Measurements from ENCODE around the gene PAOX. TPM values are rescaled to one million over a fixed set of nuclear protein-coding genes. Genes with fewer than 3 reads are reported as not detected.
"Not testable (repeated sequence)": the region's sequence is repeated elsewhere in the genome, so short reads cannot be mapped to it uniquely, and the experiment has no call there.

PAOX gene
- polyA plus RNA-seq, 6 donors from 2014 or later = 45.3 to 63.2 (median 53.5) TPM

DNA sequence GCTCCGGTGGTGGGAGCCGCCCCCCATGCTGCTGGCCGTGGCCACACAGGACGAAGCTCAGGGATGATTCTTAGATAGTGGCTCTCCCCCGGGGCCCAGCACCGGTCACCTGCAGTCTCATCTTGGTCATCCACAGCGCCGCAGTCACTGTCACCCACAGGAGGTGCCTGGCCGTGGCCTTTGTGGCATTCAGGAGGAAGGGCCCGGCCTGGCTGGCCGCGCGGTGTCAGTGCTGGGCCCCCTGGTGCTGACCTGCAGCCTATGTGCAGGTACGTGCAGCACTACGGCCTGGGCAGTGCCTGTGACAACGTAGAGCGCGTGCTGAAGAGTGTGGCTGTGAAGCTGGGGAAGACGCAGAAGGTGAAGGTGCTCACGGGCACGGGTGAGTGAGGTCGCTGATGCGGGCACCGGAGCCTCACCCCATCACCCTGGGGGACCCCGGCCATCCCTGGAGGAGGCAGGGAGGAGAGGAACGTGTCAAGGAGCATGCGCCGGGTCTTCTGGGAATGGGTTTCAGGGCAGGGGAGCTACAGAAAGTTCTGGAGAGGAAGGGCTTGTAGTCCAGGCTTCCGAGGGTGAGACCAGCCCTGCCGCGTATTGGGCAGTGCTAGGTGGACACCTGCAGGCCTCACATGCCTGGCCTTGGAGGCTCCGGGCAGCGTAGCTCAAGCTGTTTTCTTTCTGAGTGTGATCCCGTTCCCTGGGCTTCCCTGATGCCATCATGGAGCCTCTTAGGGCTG is 40.3 kb downstream of the PAOX start:
- H3K36me3 Mint-ChIP-seq = peaks cover 9 to 19% of the 10 kb centered on the region in 2 donors
- H3K9me3 Mint-ChIP-seq = peaks cover 0 to 10% (median 4%) of the 10 kb centered on the region in 7 donors
- peak overlapping the region in 1 of 6 donors; percentile 76 for H3K27ac Mint-ChIP-seq
- peaks cover 6 to 10% (median 10%) of the 10 kb centered on the region in 3 donors for H3K4me1 Mint-ChIP-seq
- no peak overlapping the region for H3K4me3 Mint-ChIP-seq
- DNase-seq = no peak
- no peaks in the 10 kb centered on the region for H3K27me3 Mint-ChIP-seq
- no peak for ATAC-seq (ENCODE audit: low read depth in 2 of 2)

DNA sequence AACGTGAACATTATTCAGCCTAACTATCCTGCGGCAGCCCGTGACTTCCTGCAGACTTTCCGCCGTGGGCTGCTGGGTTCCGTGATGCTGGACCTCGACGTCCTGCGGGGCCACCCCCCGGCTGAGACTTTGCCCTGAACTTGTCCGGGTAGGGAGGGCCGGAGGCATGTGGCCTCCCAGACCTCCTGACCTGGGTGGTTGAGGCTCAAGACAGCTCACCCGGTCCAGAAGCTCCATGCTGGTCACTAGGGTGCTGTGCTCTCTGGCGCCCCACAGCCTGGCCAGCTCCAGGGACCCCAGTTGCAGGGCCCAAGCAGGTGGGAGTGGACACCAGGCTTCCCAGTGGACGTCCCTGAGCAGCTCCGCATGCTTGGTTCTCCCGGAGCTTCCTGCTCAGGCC is 41.0 kb downstream of the PAOX start:
- H3K36me3 Mint-ChIP-seq = peaks cover 9 to 17% of the 10 kb centered on the region in 2 donors
- no peak overlapping the region for H3K4me3 Mint-ChIP-seq
- ATAC-seq (ENCODE audit: low read depth in 2 of 2) (no peak), DNase-seq (no peak)
- H3K9me3 Mint-ChIP-seq = peaks cover 0 to 9% (median 4%) of the 10 kb centered on the region in 7 donors
- peaks cover 6 to 10% (median 10%) of the 10 kb centered on the region in 3 donors for H3K4me1 Mint-ChIP-seq
- no peak overlapping the region for H3K27ac Mint-ChIP-seq
- H3K27me3 Mint-ChIP-seq = no peaks in the 10 kb centered on the region

- peaks cover 6 to 10% (median 10%) of the 10 kb centered on the region in 3 donors for H3K4me1 Mint-ChIP-seq
- no peak for ATAC-seq (ENCODE audit: low read depth in 2 of 2)
- no peak for DNase-seq
- peak overlapping the region in 1 of 6 donors; percentile 56 for H3K27ac Mint-ChIP-seq
- peaks cover 5 to 11% of the 10 kb centered on the region in 2 donors for H3K36me3 Mint-ChIP-seq
- H3K27me3 Mint-ChIP-seq = no peaks in the 10 kb centered on the region
- H3K9me3 Mint-ChIP-seq = peaks cover 0 to 4% (median under 1%) of the 10 kb centered on the region in 7 donors
- peak overlapping the region in 1 of 8 donors; percentile 15 for H3K4me3 Mint-ChIP-seq
Observed at GRCh38 chr10:133420579-133420978, 41.5 kb downstream of the PAOX start.

DNA sequence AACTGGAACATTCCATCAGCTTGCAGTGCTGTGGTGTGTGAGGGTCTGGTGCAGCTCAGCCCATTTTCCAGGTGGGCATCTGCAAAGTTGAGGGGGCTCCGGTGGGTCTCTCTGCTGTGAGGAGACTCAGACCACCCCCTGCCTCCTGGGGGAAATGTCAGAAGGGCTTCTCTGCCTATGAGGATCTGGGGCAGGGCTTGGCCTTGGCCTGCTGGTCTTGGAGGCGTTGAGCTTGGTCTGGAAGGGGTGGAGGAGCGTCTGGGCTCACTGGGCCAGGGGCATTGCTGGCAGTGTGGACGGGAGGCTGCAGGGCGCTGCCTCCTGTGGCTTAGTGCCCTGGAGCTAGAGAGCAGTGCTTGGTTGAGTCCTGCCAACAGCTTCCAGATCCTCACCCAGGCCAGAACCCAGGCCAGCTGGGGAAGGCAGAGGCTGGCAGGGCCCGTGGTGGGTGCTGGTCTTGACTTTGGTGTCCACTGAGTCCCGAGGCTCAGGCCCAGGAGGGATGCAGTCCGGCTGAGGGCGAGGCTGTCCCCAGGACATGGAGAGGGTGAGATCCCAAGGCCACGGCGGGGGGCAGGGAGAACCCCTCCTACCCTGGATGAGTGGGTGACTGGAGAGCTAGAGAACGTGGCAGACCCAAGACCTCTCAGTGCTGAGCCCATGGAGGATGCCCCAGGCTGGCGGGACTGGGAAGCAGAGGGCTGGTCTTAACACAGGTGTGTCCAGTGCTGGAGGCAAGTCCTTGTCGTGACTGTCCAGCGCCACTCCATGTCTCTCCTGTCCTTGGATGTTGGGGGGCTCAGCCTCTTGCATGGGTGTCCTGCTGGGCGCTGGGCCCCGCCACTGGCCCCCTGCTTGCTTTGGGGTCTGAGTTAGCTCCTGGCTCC is 42.5 kb downstream of the PAOX start:
- Mint-ChIP-seq H3K4me3 (peak overlapping the region in 5 of 8 donors; percentile 16 to 78 (median 31)), H3K36me3 (peaks cover 0 to 8% of the 10 kb centered on the region in 2 donors), H3K27me3 (no peaks in the 10 kb centered on the region), H3K4me1 (peaks cover 6 to 10% (median 10%) of the 10 kb centered on the region in 3 donors), H3K27ac (peak overlapping the region in 2 of 6 donors; percentile 74 to 95), H3K9me3 (no peaks in the 10 kb centered on the region)
- DNase-seq (no peak), ATAC-seq (ENCODE audit: low read depth in 2 of 2) (no peak)

GRCh38 chr10:133422223-133422806 is 43.3 kb downstream of the PAOX start:
- Mint-ChIP-seq H3K27me3 (no peaks in the 10 kb centered on the region), H3K4me3 (peak overlapping the region in 5 of 8 donors; percentile 29 to 78 (median 54)), H3K4me1 (peaks cover 6 to 10% (median 10%) of the 10 kb centered on the region in 3 donors), H3K27ac (peak overlapping the region in 1 of 6 donors; percentile 34), H3K36me3 (peaks cover 0 to 8% of the 10 kb centered on the region in 2 donors), H3K9me3 (no peaks in the 10 kb centered on the region)
- no peak for ATAC-seq (ENCODE audit: low read depth in 2 of 2)
- no peak for DNase-seq

DNA sequence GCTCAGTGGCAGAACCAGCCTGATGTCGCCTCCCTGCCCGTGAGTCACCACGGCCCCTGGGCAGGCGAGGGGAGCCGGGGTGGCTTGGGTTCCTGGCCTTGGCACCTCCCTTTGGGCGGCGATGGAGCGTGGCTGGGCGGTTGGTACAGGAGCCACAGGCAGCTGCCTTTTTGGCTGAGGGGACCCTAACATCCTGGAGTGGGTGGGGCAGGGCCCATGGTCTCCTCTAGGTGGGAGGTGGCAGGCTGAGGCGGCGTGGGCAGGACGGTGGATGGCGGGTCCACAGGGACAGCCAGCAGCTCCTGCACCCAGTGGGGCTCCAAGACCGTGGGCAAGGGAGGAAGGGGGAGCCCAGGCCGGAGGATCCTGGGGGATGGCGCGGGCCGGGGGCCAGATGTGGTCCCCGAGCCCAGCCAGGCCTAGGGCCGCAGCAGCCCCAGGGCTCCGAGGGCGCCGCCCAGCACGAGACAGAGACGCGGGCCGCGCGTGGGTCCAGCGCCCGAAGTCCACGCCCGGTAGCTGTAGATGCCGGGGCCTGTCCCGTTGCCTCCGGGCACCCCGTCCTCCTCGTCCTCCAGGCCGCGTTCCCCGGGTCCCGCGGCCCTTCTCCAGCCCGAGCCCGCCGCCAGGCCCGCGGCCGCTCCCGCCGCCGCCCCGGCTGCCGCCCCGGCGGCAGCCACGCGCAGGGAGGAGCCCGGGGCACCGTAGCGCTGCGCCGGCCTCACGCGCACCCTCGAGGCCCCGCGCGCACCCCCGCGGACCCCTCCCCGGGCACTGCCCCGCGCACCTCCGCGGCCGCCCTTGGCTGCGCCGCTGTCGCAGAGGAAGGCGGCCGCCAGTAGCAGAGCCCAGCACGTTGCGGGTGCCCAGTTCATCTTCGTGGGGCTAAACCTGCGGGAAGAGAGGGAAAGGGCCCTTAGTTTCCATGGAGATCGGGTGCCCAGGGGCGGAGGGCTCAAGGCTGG is 44.0 kb downstream of the PAOX start:
- Mint-ChIP-seq H3K36me3 (peaks cover 0 to 8% of the 10 kb centered on the region in 2 donors), H3K27me3 (no peaks in the 10 kb centered on the region), H3K27ac (peak overlapping the region in 3 of 6 donors; percentile 34 to 47 (median 37)), H3K9me3 (peaks cover 0 to under 1% (median 0%) of the 10 kb centered on the region in 7 donors), H3K4me1 (peaks cover 6 to 10% (median 10%) of the 10 kb centered on the region in 3 donors), H3K4me3 (peak overlapping the region in 6 of 8 donors; percentile 56 to 84 (median 73))
- no peak for DNase-seq
- ATAC-seq (ENCODE audit: low read depth in 2 of 2) = peak; percentile 53 to 68

- H3K9me3 Mint-ChIP-seq, DNase-seq, H3K27ac Mint-ChIP-seq, H3K36me3 Mint-ChIP-seq, H3K4me1 Mint-ChIP-seq, H3K27me3 Mint-ChIP-seq: not testable (repeated sequence)
- peak; percentile 30 to 51 for ATAC-seq (ENCODE audit: low read depth in 2 of 2)
- H3K4me3 Mint-ChIP-seq = peak overlapping the region in 1 of 8 donors; percentile 78
Observed at GRCh38 chr10:133424102-133424501, 45.0 kb downstream of the PAOX start.

- H3K27me3 Mint-ChIP-seq, DNase-seq, H3K36me3 Mint-ChIP-seq, H3K4me1 Mint-ChIP-seq: not testable (repeated sequence)
- Mint-ChIP-seq H3K4me3 (peak within 1 kb of the TSS in 6 of 8 donors; percentile 56 to 84 (median 73)), H3K27ac (peak within 1 kb of the TSS in 2 of 6 donors; percentile 37 to 47), H3K9me3 (peaks cover 0 to 14% (median 8%) of the 10 kb centered on the region in 7 donors)
- peak in 1 of 2 donors; percentile 12 for ATAC-seq (ENCODE audit: low read depth in 2 of 2)
Observed at GRCh38 chr10:133424601-133425000, 45.5 kb downstream of the PAOX start, which contains the start of gene SPRN. TSS of gene SPRN (minus strand) at chr10:133424625. CDS start at chr10:133423681, 944 bp downstream.

GRCh38 chr10:133429571-133429970 is 50.5 kb downstream of the PAOX start:
- ATAC-seq (ENCODE audit: low read depth in 2 of 2); H3K4me3 Mint-ChIP-seq: not testable (repeated sequence)

GRCh38 chr10:133431888-133432613 is 53.0 kb downstream of the PAOX start:
- H3K9me3 Mint-ChIP-seq = peaks cover 0 to 20% (median 9%) of the 10 kb centered on the region in 7 donors

More at GRCh38 chr10:133429571-133429970, 50.5 kb downstream of the PAOX start:
- DNase-seq, H3K27me3 Mint-ChIP-seq, H3K36me3 Mint-ChIP-seq, H3K4me1 Mint-ChIP-seq: not testable (repeated sequence)
- peaks cover 0 to 15% (median 9%) of the 10 kb centered on the region in 7 donors for H3K9me3 Mint-ChIP-seq
- H3K27ac Mint-ChIP-seq = peak overlapping the region in 2 of 6 donors; percentile 34 to 64

GRCh38 chr10:133432789-133433188 is 53.7 kb downstream of the PAOX start:
- not testable (repeated sequence) for H3K36me3 Mint-ChIP-seq; DNase-seq; H3K4me3 Mint-ChIP-seq; H3K27ac Mint-ChIP-seq; ATAC-seq (ENCODE audit: low read depth in 2 of 2); H3K4me1 Mint-ChIP-seq
- Mint-ChIP-seq H3K9me3 (peaks cover 0 to 22% (median 9%) of the 10 kb centered on the region in 7 donors), H3K27me3 (peaks cover 5 to 12% (median 7%) of the 10 kb centered on the region in 3 donors)

More at GRCh38 chr10:133431888-133432613, 53.0 kb downstream of the PAOX start:
- not testable (repeated sequence) for ATAC-seq (ENCODE audit: low read depth in 2 of 2); H3K4me3 Mint-ChIP-seq; H3K27ac Mint-ChIP-seq; H3K36me3 Mint-ChIP-seq; H3K4me1 Mint-ChIP-seq; DNase-seq
- peaks cover 5 to 12% (median 7%) of the 10 kb centered on the region in 3 donors for H3K27me3 Mint-ChIP-seq

Measured in naive B cell (primary cell).